Loucy (cell line): ENCODE measurements around the gene SMC3.

Experiments
- H2AFZ ChIP-seq: fragments of 200-600 bp; sonication (generic); 2 replicates; pipeline ENCODE4 v1.6.0; 2016; ENCODE audit warnings: antibody characterized with exemption, mild to moderate bottlenecking, low read length, moderate library complexity
- H3F3A ChIP-seq: fragments of 200-600 bp; 2 replicates; pipeline ENCODE4 v1.6.0; 2016; ENCODE audit warnings: antibody characterized with exemption, low read depth, mild to moderate bottlenecking
- H3K27me3 ChIP-seq: fragments of 200-600 bp; sonication (generic); 2 replicates; pipeline ENCODE4 v1.6.1; 2014; ENCODE audit warnings: low read length, mild to moderate bottlenecking; ENCODE audit not compliant: insufficient read depth, poor library complexity, severe bottlenecking
- H3K36me3 ChIP-seq: fragments of 200-600 bp; sonication (generic); 2 replicates; pipeline ENCODE4 v1.6.1; 2016; ENCODE audit warnings: low read length; ENCODE audit not compliant: insufficient read depth
- H3K4me1 ChIP-seq: fragments of 200-600 bp; sonication (generic); 2 replicates; pipeline ENCODE4 v1.5.1; 2014; ENCODE audit warnings: low read length, mild to moderate bottlenecking; ENCODE audit not compliant: insufficient read depth, poor library complexity, severe bottlenecking
- H3K4me2 ChIP-seq: fragments of 200-600 bp; sonication (generic); 2 replicates; pipeline ENCODE4 v1.6.0; 2014; ENCODE audit warnings: antibody characterized with exemption, low read length, low read depth, mild to moderate bottlenecking; ENCODE audit not compliant: poor library complexity, severe bottlenecking
- H3K4me3 ChIP-seq: fragments of 200-600 bp; sonication (generic); 2 replicates; pipeline ENCODE4 v1.5.1; 2014; ENCODE audit warnings: low read length, mild to moderate bottlenecking, mixed read lengths; ENCODE audit not compliant: poor library complexity, severe bottlenecking
- H3K79me2 ChIP-seq: fragments of 200-600 bp; sonication (generic); 2 replicates; pipeline ENCODE4 v1.6.1; 2014; ENCODE audit warnings: low read length; ENCODE audit not compliant: insufficient read depth
- H3K9ac ChIP-seq: fragments of 200-600 bp; sonication (generic); 2 replicates; pipeline ENCODE4 v1.6.0; 2014; ENCODE audit warnings: mild to moderate bottlenecking, low read depth, low read length, moderate library complexity; ENCODE audit not compliant: poor library complexity, severe bottlenecking
- H3K9me2 ChIP-seq: fragments of 200-600 bp; sonication (generic); replicated peaks from 2 replicates; pipeline ENCODE4 v1.6.1; 2016; ENCODE audit warnings: low read depth, low read length, mixed read lengths
- H3K9me3 ChIP-seq: fragments of 200-600 bp; sonication (generic); 2 replicates; pipeline ENCODE4 v1.6.1; 2014; ENCODE audit warnings: mild to moderate bottlenecking, antibody characterized with exemption, low read length, low read depth; ENCODE audit not compliant: insufficient read depth
- H4K20me1 ChIP-seq: fragments of 200-600 bp; sonication (generic); 2 replicates; pipeline ENCODE4 v1.6.0; 2014; ENCODE audit warnings: antibody characterized with exemption, low read length, mild to moderate bottlenecking; ENCODE audit not compliant: insufficient read depth, poor library complexity, severe bottlenecking
- EZH2phosphoT487 ChIP-seq: fragments of 200-600 bp; IDR thresholded peaks from 2 replicates; pipeline ENCODE4 v1.6.1; 2018; ENCODE audit warnings: antibody characterized with exemption, mild to moderate bottlenecking, moderate library complexity, borderline replicate concordance
- TF ChIP-seq, protein P1 (sequence below): fragments of 200-600 bp; sonication (generic); conservative IDR thresholded peaks from 2 replicates; pipeline ENCODE4 v1.5.1; 2014; ENCODE audit warnings: mild to moderate bottlenecking, antibody characterized with exemption, low read length

The SMC3 gene

GRCh38 chr10:110574420-110574819 is 6.9 kb downstream of the SMC3 start:
- TF ChIP-seq EZH2phosphoT487: no peak
- TF ChIP-seq, protein P1, sequence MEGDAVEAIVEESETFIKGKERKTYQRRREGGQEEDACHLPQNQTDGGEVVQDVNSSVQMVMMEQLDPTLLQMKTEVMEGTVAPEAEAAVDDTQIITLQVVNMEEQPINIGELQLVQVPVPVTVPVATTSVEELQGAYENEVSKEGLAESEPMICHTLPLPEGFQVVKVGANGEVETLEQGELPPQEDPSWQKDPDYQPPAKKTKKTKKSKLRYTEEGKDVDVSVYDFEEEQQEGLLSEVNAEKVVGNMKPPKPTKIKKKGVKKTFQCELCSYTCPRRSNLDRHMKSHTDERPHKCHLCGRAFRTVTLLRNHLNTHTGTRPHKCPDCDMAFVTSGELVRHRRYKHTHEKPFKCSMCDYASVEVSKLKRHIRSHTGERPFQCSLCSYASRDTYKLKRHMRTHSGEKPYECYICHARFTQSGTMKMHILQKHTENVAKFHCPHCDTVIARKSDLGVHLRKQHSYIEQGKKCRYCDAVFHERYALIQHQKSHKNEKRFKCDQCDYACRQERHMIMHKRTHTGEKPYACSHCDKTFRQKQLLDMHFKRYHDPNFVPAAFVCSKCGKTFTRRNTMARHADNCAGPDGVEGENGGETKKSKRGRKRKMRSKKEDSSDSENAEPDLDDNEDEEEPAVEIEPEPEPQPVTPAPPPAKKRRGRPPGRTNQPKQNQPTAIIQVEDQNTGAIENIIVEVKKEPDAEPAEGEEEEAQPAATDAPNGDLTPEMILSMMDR: no peak
- Histone ChIP-seq H3K4me1 (peaks cover 39% of the 10 kb centered on the region), H3K9me3 (no peaks in the 10 kb centered on the region), H3K9ac (peak overlapping the region; percentile 27), H3K4me3 (peak overlapping the region; percentile 43), H2AFZ (no peak overlapping the region), H3F3A (no peaks in the 10 kb centered on the region), H3K36me3 (peaks cover 50% of the 10 kb centered on the region), H3K27me3 (no peaks in the 10 kb centered on the region), H3K9me2 (no peaks in the 10 kb centered on the region), H3K79me2 (peaks cover 73% of the 10 kb centered on the region), H4K20me1 (peaks cover 68% of the 10 kb centered on the region), H3K4me2 (peak overlapping the region; percentile 88)

DNA sequence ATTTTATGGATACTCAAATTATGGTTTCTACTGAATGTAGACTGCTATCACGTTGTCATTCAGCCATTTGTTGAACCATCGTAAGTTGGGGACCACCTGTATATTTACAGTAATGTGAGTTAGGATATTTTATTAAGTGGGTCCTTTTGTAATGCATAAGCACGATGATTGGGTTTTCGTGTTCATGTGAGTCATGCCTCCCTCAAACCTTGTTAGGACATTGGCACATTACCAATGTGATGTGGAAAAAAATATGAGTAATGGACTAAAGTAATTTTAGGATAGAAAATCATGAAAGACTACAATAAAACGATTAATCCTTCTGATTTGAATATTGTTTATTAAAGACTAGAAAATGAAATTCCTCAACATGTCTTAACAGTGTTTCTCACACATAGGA is 8.7 kb downstream of the SMC3 start:
- H3K9me2 ChIP-seq: no peaks in the 10 kb centered on the region
- no peaks in the 10 kb centered on the region for H3K9me3 ChIP-seq
- H3K4me1 ChIP-seq: peaks cover 21% of the 10 kb centered on the region
- TF ChIP-seq, protein P1: no peak
- TF ChIP-seq EZH2phosphoT487: no peak
- no peak overlapping the region for H3K9ac ChIP-seq
- peaks cover 55% of the 10 kb centered on the region for H3K79me2 ChIP-seq
- no peaks in the 10 kb centered on the region for H3F3A ChIP-seq
- peaks cover 67% of the 10 kb centered on the region for H3K36me3 ChIP-seq
- H4K20me1 ChIP-seq: peaks cover 50% of the 10 kb centered on the region
- no peaks in the 10 kb centered on the region for H3K27me3 ChIP-seq
- no peak overlapping the region for H2AFZ ChIP-seq
- H3K4me3 ChIP-seq: no peak overlapping the region
- H3K4me2 ChIP-seq: peak overlapping the region; percentile 7

DNA sequence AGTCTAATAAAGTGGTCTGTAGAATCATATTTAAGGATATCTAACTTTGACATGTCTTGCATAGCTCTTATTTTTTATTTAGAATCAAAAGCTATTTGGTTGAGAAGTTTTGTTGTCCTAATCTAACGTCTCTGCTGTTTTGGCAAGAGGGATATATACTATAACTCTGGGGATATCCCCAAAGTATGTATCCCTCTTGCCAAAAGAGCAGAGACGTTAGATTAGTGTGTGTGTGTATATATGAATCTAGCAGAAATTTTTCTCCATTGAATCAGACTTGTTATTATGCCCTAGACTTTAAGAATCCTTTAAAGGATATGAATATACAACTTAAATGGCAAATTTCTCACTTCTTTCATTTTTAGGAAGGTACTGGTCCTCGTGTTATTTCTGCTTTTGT is 9.6 kb downstream of the SMC3 start:
- Histone ChIP-seq H3K36me3 (peaks cover 75% of the 10 kb centered on the region), H3K9me2 (no peaks in the 10 kb centered on the region), H4K20me1 (peaks cover 42% of the 10 kb centered on the region), H3K9me3 (no peaks in the 10 kb centered on the region), H3F3A (no peaks in the 10 kb centered on the region), H3K4me3 (no peak overlapping the region), H3K9ac (no peak overlapping the region), H3K4me1 (peaks cover 19% of the 10 kb centered on the region), H3K27me3 (no peaks in the 10 kb centered on the region), H3K79me2 (peaks cover 46% of the 10 kb centered on the region), H3K4me2 (no peak overlapping the region), H2AFZ (no peak overlapping the region)
- no peak for TF ChIP-seq EZH2phosphoT487
- TF ChIP-seq, protein P1: no peak
